CD14-positive monocyte (primary cell): ENCODE data around the gene GAST. TPM values are rescaled to one million over a fixed set of nuclear protein-coding genes. Genes with fewer than 3 reads are reported as not detected.
"Not testable (repeated sequence)": the region's sequence is repeated elsewhere in the genome, so short reads cannot be mapped to it uniquely, and the experiment has no call there.

ENCODE experiments used
- DNase-seq, 3 donors: peaks; one replicate each; pipeline ENCODE4 v3.0.0-alpha.2; 2011 to 2022
- H2AFZ ChIP-seq: 2 replicates; pipeline ENCODE4 v1.6.0; 2012; ENCODE audit warnings: mild to moderate bottlenecking, low read depth, low read length, inconsistent platforms; ENCODE audit not compliant: insufficient read depth, poor library complexity, severe bottlenecking
- H3K27ac ChIP-seq, 2 donors: 1 replicate in 1 of 2; 2 replicates in 1 of 2; pipeline ENCODE4 v1.5.1; 2012 to 2013; ENCODE audit warnings: low read length in 2 of 2, control low read depth in 1 of 2, inconsistent platforms in 1 of 2, low read depth in 1 of 2, mild to moderate bottlenecking in 1 of 2
- H3K27me3 ChIP-seq, 2 donors: one replicate each; pipeline versions ENCODE4 v1.6.0 to v1.6.1; 2011 to 2013; ENCODE audit warnings: low read length in 2 of 2; ENCODE audit not compliant: control insufficient read depth in 2 of 2, insufficient read depth in 2 of 2
- H3K36me3 ChIP-seq, 2 donors: replicated peaks in 1 of 2; 1 replicate in 1 of 2; 2 replicates in 1 of 2; pipeline versions ENCODE4 v1.5.1 to v1.6.1; 2012 to 2013; ENCODE audit warnings: low read length in 2 of 2, control low read depth in 1 of 2, inconsistent platforms in 1 of 2, mild to moderate bottlenecking in 1 of 2; ENCODE audit not compliant: insufficient read depth in 2 of 2, control insufficient read depth in 1 of 2
- H3K4me1 ChIP-seq, 2 donors: 1 replicate in 1 of 2; 2 replicates in 1 of 2; pipeline versions ENCODE4 v1.5.1 to v1.6.1; 2012 to 2013; ENCODE audit warnings: low read length in 2 of 2, control low read depth in 1 of 2, inconsistent platforms in 1 of 2, mild to moderate bottlenecking in 1 of 2, moderate library complexity in 1 of 2; ENCODE audit not compliant: insufficient read depth in 2 of 2, control insufficient read depth in 1 of 2
- H3K4me2 ChIP-seq: replicated peaks from 2 replicates; pipeline ENCODE3; 2012; ENCODE audit warnings: low read length, moderate library complexity, mild to moderate bottlenecking; ENCODE audit not compliant: poor library complexity, severe bottlenecking; ENCODE audit errors: extremely low read depth
- H3K4me3 ChIP-seq, 3 experiments: fragments of 200-600 bp in 1 of 3; sonication (generic) in 1 of 3; replicated peaks in 1 of 3; 1 replicate in 2 of 3; 2 replicates in 1 of 3; pipeline ENCODE4 v1.5.1; 2011 to 2013; ENCODE audit warnings: low read length in 3 of 3, mild to moderate bottlenecking in 3 of 3, control low read depth in 2 of 3, low read depth in 2 of 3, inconsistent platforms in 1 of 3, moderate library complexity in 1 of 3
- H3K79me2 ChIP-seq: 2 replicates; pipeline ENCODE4 v1.6.0; 2012; ENCODE audit warnings: mild to moderate bottlenecking, control low read depth, inconsistent platforms, low read length, moderate library complexity; ENCODE audit not compliant: insufficient read depth
- H3K9ac ChIP-seq: 2 replicates; pipeline ENCODE4 v1.6.0; 2017; ENCODE audit warnings: low read length, mild to moderate bottlenecking; ENCODE audit not compliant: insufficient read depth, poor library complexity, severe bottlenecking
- H3K9me3 ChIP-seq, 2 donors: replicated peaks in 1 of 2; 1 replicate in 1 of 2; 2 replicates in 1 of 2; pipeline versions ENCODE4 v1.5.1 to v1.6.1; 2012 to 2013; ENCODE audit warnings: low read length in 2 of 2, control low read depth in 1 of 2; ENCODE audit not compliant: control insufficient read depth in 1 of 2, insufficient read depth in 1 of 2
- H4K20me1 ChIP-seq: 2 replicates; pipeline ENCODE4 v1.6.0; 2012; ENCODE audit warnings: mild to moderate bottlenecking, low read length, control low read depth, moderate library complexity; ENCODE audit not compliant: insufficient read depth
- H3K27ac Mint-ChIP-seq, 7 donors: one replicate each; pipeline ENCODE4 v1.8.0; 2020; ENCODE audit warnings: mild to moderate bottlenecking in 7 of 7, mixed read lengths in 7 of 7, moderate library complexity in 6 of 7, inconsistent platforms in 2 of 7
- H3K27me3 Mint-ChIP-seq, 3 donors: one replicate each; pipeline ENCODE4 v1.8.0; 2021 to 2022; ENCODE audit warnings: low read depth in 3 of 3, mild to moderate bottlenecking in 3 of 3, mixed read lengths in 3 of 3, moderate library complexity in 3 of 3, inconsistent platforms in 1 of 3
- H3K36me3 Mint-ChIP-seq, 2 donors: one replicate each; pipeline ENCODE4 v1.8.0; 2020; ENCODE audit warnings: mixed read lengths in 2 of 2, inconsistent platforms in 1 of 2, mild to moderate bottlenecking in 1 of 2
- H3K4me1 Mint-ChIP-seq: one replicate; pipeline ENCODE4 v1.8.0; 2020; ENCODE audit warnings: mild to moderate bottlenecking, mixed read lengths
- H3K4me3 Mint-ChIP-seq, 2 donors: one replicate each; pipeline ENCODE4 v1.8.0; 2020; ENCODE audit warnings: mild to moderate bottlenecking in 2 of 2, mixed read lengths in 2 of 2, moderate library complexity in 1 of 2
- H3K9me3 Mint-ChIP-seq, 7 donors: one replicate each; pipeline ENCODE4 v1.8.0; 2020 to 2022; ENCODE audit warnings: mixed read lengths in 7 of 7, mild to moderate bottlenecking in 6 of 7, moderate library complexity in 6 of 7, inconsistent platforms in 2 of 7
- WGBS: methylation state at CpG from one replicate; pipeline ENCODE4 v1.1.5; 2013; ENCODE audit warnings: missing lambda C conversion rate; ENCODE audit not compliant: insufficient coverage; 5-methylcytosine and 5-hydroxymethylcytosine counted together
- intact Hi-C, 2 donors: fragments of 100-400 bp; cut with micrococcal nuclease; formaldehyde crosslinking; loops; one replicate each; pipeline versions ENCODE4 v1.15.0 to v1.15.1; 2023
- polyA plus RNA-seq, 3 donors: library from polyadenylated mRNA; depleted of rRNA in 1 of 3; unstranded in 2 of 3; stranded (reverse) in 1 of 3; fragments of 300-500 nt in 2 of 3; fragments of >200 nt in 1 of 3; fragmentation: Illumina TruSeq in 2 of 3; gene quantifications; 1 replicate in 2 of 3; 2 replicates in 1 of 3; pipeline ENCODE4 v1.2.3, GENCODE V29; 2012 to 2021
- TF ChIP-seq, protein P1 (sequence below): fragments of 200-600 bp; IDR thresholded peaks from one replicate; pipeline ENCODE4 v1.8.0; 2022; ENCODE audit warnings: antibody characterized with exemption, mild to moderate bottlenecking

GAST gene
- polyA plus RNA-seq, 3 donors, result not detected

DNA sequence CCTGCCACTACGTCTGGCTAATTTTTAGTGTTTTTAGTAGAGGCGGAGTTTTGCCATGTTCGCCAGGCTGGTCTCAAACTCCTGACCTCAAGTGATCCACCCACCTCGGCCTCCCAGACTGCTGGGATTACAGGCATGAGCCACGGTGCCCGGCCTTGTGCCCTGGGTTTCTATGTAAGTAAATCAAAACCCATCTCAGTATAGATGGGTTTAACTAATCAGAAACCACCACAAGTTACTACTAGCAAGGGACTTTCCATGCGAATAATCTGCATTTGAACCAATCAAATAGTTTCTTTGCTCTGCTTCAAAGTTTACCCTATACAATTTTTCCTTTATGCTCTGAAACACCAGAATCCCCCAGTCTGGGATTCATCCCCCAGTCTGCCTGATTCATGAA is 40.0 kb upstream of the GAST start:
- intact Hi-C loops, result no loop called here
- Histone ChIP-seq H3K4me3 (no peak overlapping the region), H3K79me2 (no peaks in the 10 kb centered on the region), H3K9me3 (no peaks in the 10 kb centered on the region), H3K4me2 (no peak overlapping the region), H3K4me1 (peaks cover 37 to 47% of the 10 kb centered on the region in 2 donors), H3K36me3 (no peaks in the 10 kb centered on the region), H3K9ac (no peak overlapping the region), H3K27ac (no peak overlapping the region), H4K20me1 (no peaks in the 10 kb centered on the region), H2AFZ (no peak overlapping the region), H3K27me3 (no peaks in the 10 kb centered on the region)
- Mint-ChIP-seq H3K27ac (no peak overlapping the region), H3K36me3 (peaks cover 0 to 2% of the 10 kb centered on the region in 2 donors), H3K9me3 (no peaks in the 10 kb centered on the region), H3K27me3 (peaks cover 0 to 6% (median 2%) of the 10 kb centered on the region in 3 donors), H3K4me3 (no peak overlapping the region), H3K4me1 (peaks cover 42% of the 10 kb centered on the region)
- no peak for DNase-seq
- TF ChIP-seq, protein P1, sequence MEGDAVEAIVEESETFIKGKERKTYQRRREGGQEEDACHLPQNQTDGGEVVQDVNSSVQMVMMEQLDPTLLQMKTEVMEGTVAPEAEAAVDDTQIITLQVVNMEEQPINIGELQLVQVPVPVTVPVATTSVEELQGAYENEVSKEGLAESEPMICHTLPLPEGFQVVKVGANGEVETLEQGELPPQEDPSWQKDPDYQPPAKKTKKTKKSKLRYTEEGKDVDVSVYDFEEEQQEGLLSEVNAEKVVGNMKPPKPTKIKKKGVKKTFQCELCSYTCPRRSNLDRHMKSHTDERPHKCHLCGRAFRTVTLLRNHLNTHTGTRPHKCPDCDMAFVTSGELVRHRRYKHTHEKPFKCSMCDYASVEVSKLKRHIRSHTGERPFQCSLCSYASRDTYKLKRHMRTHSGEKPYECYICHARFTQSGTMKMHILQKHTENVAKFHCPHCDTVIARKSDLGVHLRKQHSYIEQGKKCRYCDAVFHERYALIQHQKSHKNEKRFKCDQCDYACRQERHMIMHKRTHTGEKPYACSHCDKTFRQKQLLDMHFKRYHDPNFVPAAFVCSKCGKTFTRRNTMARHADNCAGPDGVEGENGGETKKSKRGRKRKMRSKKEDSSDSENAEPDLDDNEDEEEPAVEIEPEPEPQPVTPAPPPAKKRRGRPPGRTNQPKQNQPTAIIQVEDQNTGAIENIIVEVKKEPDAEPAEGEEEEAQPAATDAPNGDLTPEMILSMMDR, result no peak
- 100% methylated on average over 1 of the region's 7 CpGs for WGBS

DNA sequence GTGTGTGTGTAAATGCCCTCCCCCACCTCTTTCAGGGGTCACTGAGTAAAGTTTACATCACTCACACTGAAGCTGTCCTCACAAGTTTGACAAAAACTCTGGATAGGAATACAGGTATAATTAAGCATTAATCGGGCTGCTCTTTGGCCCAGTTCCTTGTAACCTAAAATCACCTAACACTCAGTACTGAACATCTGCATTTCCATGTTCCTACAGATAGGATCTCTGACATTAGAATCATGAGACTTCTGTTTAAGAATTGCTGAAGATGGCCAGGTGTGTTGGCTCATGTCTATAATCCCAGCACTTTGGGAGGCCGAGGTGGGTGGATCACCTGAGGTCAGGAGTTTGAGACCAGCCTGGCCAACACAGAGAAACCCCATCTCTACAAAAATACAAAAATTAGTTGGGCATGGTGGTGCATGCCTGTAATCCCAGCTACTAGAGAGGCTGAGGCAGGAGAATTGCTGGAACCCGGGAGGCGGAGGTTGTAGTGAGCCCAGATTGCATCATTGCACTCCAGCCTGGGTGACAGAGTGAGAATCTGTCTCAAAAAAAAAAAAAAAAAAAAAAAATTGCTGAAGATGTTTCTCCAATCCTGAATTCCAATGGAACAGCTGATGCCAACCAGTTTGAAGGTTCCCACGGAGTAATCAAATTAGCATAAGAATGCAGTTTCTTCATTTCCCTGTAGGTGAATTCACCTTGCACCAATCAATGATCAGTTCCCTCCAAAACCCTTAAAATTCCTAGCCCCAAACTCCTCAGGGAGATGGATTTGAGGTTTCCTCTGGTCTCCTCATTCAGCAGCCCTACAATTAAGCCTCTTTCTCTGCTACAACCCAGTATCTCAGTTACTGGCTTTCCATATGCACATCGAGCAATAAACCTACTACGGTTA is 36.7 kb upstream of the GAST start:
- not testable (repeated sequence) for H3K4me3 Mint-ChIP-seq, H3K4me3 ChIP-seq, H3K79me2 ChIP-seq, DNase-seq, H3K36me3 Mint-ChIP-seq, H3K27me3 ChIP-seq, H3K36me3 ChIP-seq, H2AFZ ChIP-seq, H3K27me3 Mint-ChIP-seq, H3K9me3 Mint-ChIP-seq, H3K9me3 ChIP-seq, H4K20me1 ChIP-seq, H3K9ac ChIP-seq
- intact Hi-C loops, result loop anchor here in 1 of 2 donors (5.0 kb wide), 1 partner anchor 178 kb away; no protein-coding TSS in a partner anchor
- 84% methylated on average over 2 of the region's 7 CpGs for WGBS
- Mint-ChIP-seq H3K4me1 (peaks cover 52% of the 10 kb centered on the region), H3K27ac (peak overlapping the region in 5 of 7 donors; percentile 53 to 91 (median 82))
- peaks cover 40 to 61% of the 10 kb centered on the region in 2 donors for H3K4me1 ChIP-seq
- peak overlapping the region; percentile 39 for H3K4me2 ChIP-seq
- H3K27ac ChIP-seq, result peak overlapping the region in 1 of 2 donors; percentile 57
